ENCODE results near the gene GPR85.

The GPR85 gene

GRCh38 chr7:113071465-113071864 lies 15.2 kb downstream of the GPR85 start:
- WGBS = 0% methylated on average over 1 of the region's 1 CpG
- no peaks in the 10 kb centered on the region for H3K4me1 ChIP-seq (ENCODE audit: control insufficient read depth, insufficient read depth, low read depth, low read length)
- H3K27ac ChIP-seq (ENCODE audit: low read length, poor library complexity, severe bottlenecking) = no peak overlapping the region
- H2BK120ac ChIP-seq (ENCODE audit: low read depth, low read length) = no peak overlapping the region
- no peak overlapping the region for H2BK12ac ChIP-seq (ENCODE audit: low read length in 2 of 2)
- H3K4me2 ChIP-seq (ENCODE audit: low read length, poor library complexity, severe bottlenecking) = no peak overlapping the region
- no peak overlapping the region for H3K23ac ChIP-seq (ENCODE audit: low read length in 2 of 2)
- no peak overlapping the region for H4K91ac ChIP-seq (ENCODE audit: low read length)
- no peaks in the 10 kb centered on the region for H3K79me1 ChIP-seq (replicated peaks; ENCODE audit: low read length, poor library complexity, severe bottlenecking)
- no peaks in the 10 kb centered on the region for H3K27me3 ChIP-seq (ENCODE audit: control insufficient read depth in 1 of 2, insufficient read depth in 1 of 2, low read length in 2 of 2)
- no peaks in the 10 kb centered on the region for H3K9me3 ChIP-seq (ENCODE audit: control insufficient read depth, low read length)
- no peak overlapping the region for H2BK5ac ChIP-seq (ENCODE audit: low read depth, low read length, poor library complexity, severe bottlenecking)
- no peak overlapping the region for H2AFZ ChIP-seq (ENCODE audit: low read depth, low read length)
- H3K4me3 ChIP-seq (ENCODE audit: insufficient read depth in 1 of 2, low read depth in 1 of 2, low read length in 2 of 2) = no peak overlapping the region
- H4K8ac ChIP-seq (ENCODE audit: low read length) = no peak overlapping the region
- H2BK15ac ChIP-seq (ENCODE audit: low read depth, poor library complexity, severe bottlenecking) = no peak overlapping the region
- no peak overlapping the region for H3K18ac ChIP-seq (ENCODE audit: low read depth in 1 of 2, low read length in 2 of 2)
- H3K9ac ChIP-seq (ENCODE audit: low read length) = no peak overlapping the region
- H3K4ac ChIP-seq (ENCODE audit: low read depth in 1 of 2, low read length in 2 of 2) = no peak overlapping the region
- DNase-seq = no peak
- no peaks in the 10 kb centered on the region for H3K36me3 ChIP-seq (ENCODE audit: control insufficient read depth in 1 of 2, insufficient read depth in 2 of 2, low read depth in 1 of 2, low read length in 2 of 2)
- H2AK5ac ChIP-seq (ENCODE audit: low read length, severe bottlenecking) = no peak overlapping the region
- H3K14ac ChIP-seq (ENCODE audit: low read length in 2 of 2) = no peak overlapping the region

DNA sequence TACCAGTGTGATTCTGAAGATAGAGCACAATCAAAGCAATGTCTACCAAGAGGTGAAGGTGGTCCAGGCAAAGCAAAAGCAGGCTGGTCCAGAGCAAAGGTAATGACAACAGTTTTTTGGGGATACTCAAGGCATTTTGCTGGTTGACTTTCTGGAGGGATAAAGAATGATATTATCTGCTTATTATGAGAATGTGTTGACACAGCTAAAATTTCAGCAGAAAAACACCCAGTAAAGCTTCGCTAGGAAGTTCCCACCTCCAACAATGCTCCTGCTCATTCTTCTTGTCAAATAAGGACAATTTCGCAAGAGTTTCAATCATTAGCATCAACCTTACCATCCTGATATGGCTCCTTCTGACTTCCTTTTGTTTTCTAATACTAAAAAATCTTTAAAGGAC lies 24.1 kb downstream of the GPR85 start:
- Histone ChIP-seq H3K23ac (ENCODE audit: low read length in 2 of 2) (no peak overlapping the region), H3K4me3 (ENCODE audit: insufficient read depth in 1 of 2, low read depth in 1 of 2, low read length in 2 of 2) (no peak overlapping the region), H3K4me2 (ENCODE audit: low read length, poor library complexity, severe bottlenecking) (no peak overlapping the region), H3K4ac (ENCODE audit: low read depth in 1 of 2, low read length in 2 of 2) (no peak overlapping the region), H2AK5ac (ENCODE audit: low read length, severe bottlenecking) (no peak overlapping the region), H2BK12ac (ENCODE audit: low read length in 2 of 2) (no peak overlapping the region), H2BK15ac (ENCODE audit: low read depth, poor library complexity, severe bottlenecking) (no peak overlapping the region), H3K4me1 (ENCODE audit: control insufficient read depth, insufficient read depth, low read depth, low read length) (no peaks in the 10 kb centered on the region), H4K91ac (ENCODE audit: low read length) (no peak overlapping the region), H3K36me3 (ENCODE audit: control insufficient read depth in 1 of 2, insufficient read depth in 2 of 2, low read depth in 1 of 2, low read length in 2 of 2) (no peaks in the 10 kb centered on the region), H3K79me1 (replicated peaks; ENCODE audit: low read length, poor library complexity, severe bottlenecking) (no peaks in the 10 kb centered on the region), H3K18ac (ENCODE audit: low read depth in 1 of 2, low read length in 2 of 2) (no peak overlapping the region), H2BK5ac (ENCODE audit: low read depth, low read length, poor library complexity, severe bottlenecking) (no peak overlapping the region), H4K8ac (ENCODE audit: low read length) (no peak overlapping the region), H3K14ac (ENCODE audit: low read length in 2 of 2) (no peak overlapping the region), H2BK120ac (ENCODE audit: low read depth, low read length) (no peak overlapping the region), H2AFZ (ENCODE audit: low read depth, low read length) (no peak overlapping the region), H3K27me3 (ENCODE audit: control insufficient read depth in 1 of 2, insufficient read depth in 1 of 2, low read length in 2 of 2) (no peaks in the 10 kb centered on the region), H3K9ac (ENCODE audit: low read length) (no peak overlapping the region), H3K9me3 (ENCODE audit: control insufficient read depth, low read length) (no peaks in the 10 kb centered on the region), H3K27ac (ENCODE audit: low read length, poor library complexity, severe bottlenecking) (no peak overlapping the region)
- WGBS = 81% methylated on average over 2 of the region's 2 CpGs
- DNase-seq = no peak

DNA sequence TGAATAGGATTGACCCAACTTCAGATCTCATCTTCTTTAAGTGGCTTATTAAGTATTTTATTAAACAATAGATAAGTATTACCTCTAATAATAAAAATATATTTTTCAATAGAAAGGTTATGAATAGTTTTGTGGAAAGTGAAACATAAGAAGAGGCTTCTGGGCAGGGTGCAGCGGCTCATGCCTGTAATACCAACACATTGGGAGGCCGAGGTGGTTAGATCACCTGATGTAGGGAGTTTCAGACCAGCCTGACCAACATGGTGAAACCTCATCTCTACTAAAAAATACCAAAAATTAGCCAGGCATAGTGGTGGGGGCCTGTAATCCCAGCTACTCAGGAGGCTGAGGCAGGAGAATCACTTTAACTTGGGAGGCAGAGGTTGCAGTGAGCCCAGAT lies 26.5 kb downstream of the GPR85 start:
- Histone ChIP-seq H2BK12ac (ENCODE audit: low read length in 2 of 2) (no peak overlapping the region), H3K9ac (ENCODE audit: low read length) (no peak overlapping the region), H3K18ac (ENCODE audit: low read depth in 1 of 2, low read length in 2 of 2) (no peak overlapping the region), H4K91ac (ENCODE audit: low read length) (no peak overlapping the region), H3K4ac (ENCODE audit: low read depth in 1 of 2, low read length in 2 of 2) (no peak overlapping the region), H2BK120ac (ENCODE audit: low read depth, low read length) (no peak overlapping the region), H2BK15ac (ENCODE audit: low read depth, poor library complexity, severe bottlenecking) (no peak overlapping the region), H2BK5ac (ENCODE audit: low read depth, low read length, poor library complexity, severe bottlenecking) (no peak overlapping the region), H3K4me3 (ENCODE audit: insufficient read depth in 1 of 2, low read depth in 1 of 2, low read length in 2 of 2) (no peak overlapping the region), H3K79me1 (replicated peaks; ENCODE audit: low read length, poor library complexity, severe bottlenecking) (no peaks in the 10 kb centered on the region), H3K36me3 (ENCODE audit: control insufficient read depth in 1 of 2, insufficient read depth in 2 of 2, low read depth in 1 of 2, low read length in 2 of 2) (no peaks in the 10 kb centered on the region), H3K27ac (ENCODE audit: low read length, poor library complexity, severe bottlenecking) (no peak overlapping the region), H3K23ac (ENCODE audit: low read length in 2 of 2) (no peak overlapping the region), H3K9me3 (ENCODE audit: control insufficient read depth, low read length) (no peaks in the 10 kb centered on the region), H2AFZ (ENCODE audit: low read depth, low read length) (no peak overlapping the region), H4K8ac (ENCODE audit: low read length) (no peak overlapping the region), H3K4me2 (ENCODE audit: low read length, poor library complexity, severe bottlenecking) (no peak overlapping the region), H3K14ac (ENCODE audit: low read length in 2 of 2) (no peak overlapping the region), H3K4me1 (ENCODE audit: control insufficient read depth, insufficient read depth, low read depth, low read length) (no peaks in the 10 kb centered on the region), H3K27me3 (ENCODE audit: control insufficient read depth in 1 of 2, insufficient read depth in 1 of 2, low read length in 2 of 2) (no peaks in the 10 kb centered on the region), H2AK5ac (ENCODE audit: low read length, severe bottlenecking) (no peak overlapping the region)
- DNase-seq = no peak
- WGBS = 73% methylated on average over 2 of the region's 2 CpGs

GRCh38 chr7:113054938-113055337 lies 31.7 kb downstream of the GPR85 start:
- H3K9me3 ChIP-seq (ENCODE audit: control insufficient read depth, low read length) = no peaks in the 10 kb centered on the region
- H3K4me1 ChIP-seq (ENCODE audit: control insufficient read depth, insufficient read depth, low read depth, low read length) = no peaks in the 10 kb centered on the region
- H2BK120ac ChIP-seq (ENCODE audit: low read depth, low read length) = no peak overlapping the region
- no peak overlapping the region for H2BK12ac ChIP-seq (ENCODE audit: low read length in 2 of 2)
- no peak overlapping the region for H3K14ac ChIP-seq (ENCODE audit: low read length in 2 of 2)
- no peaks in the 10 kb centered on the region for H3K79me1 ChIP-seq (replicated peaks; ENCODE audit: low read length, poor library complexity, severe bottlenecking)
- H3K9ac ChIP-seq (ENCODE audit: low read length) = no peak overlapping the region
- H2BK15ac ChIP-seq (ENCODE audit: low read depth, poor library complexity, severe bottlenecking) = no peak overlapping the region
- no peaks in the 10 kb centered on the region for H3K27me3 ChIP-seq (ENCODE audit: control insufficient read depth in 1 of 2, insufficient read depth in 1 of 2, low read length in 2 of 2)
- H3K4ac ChIP-seq (ENCODE audit: low read depth in 1 of 2, low read length in 2 of 2) = no peak overlapping the region
- 100% methylated on average over 1 of the region's 2 CpGs for WGBS
- H3K4me2 ChIP-seq (ENCODE audit: low read length, poor library complexity, severe bottlenecking) = no peak overlapping the region
- no peak for DNase-seq
- no peak overlapping the region for H2AK5ac ChIP-seq (ENCODE audit: low read length, severe bottlenecking)
- no peak overlapping the region for H4K91ac ChIP-seq (ENCODE audit: low read length)
- no peak overlapping the region for H3K23ac ChIP-seq (ENCODE audit: low read length in 2 of 2)
- H3K27ac ChIP-seq (ENCODE audit: low read length, poor library complexity, severe bottlenecking) = no peak overlapping the region
- no peak overlapping the region for H3K4me3 ChIP-seq (ENCODE audit: insufficient read depth in 1 of 2, low read depth in 1 of 2, low read length in 2 of 2)
- H3K36me3 ChIP-seq (ENCODE audit: control insufficient read depth in 1 of 2, insufficient read depth in 2 of 2, low read depth in 1 of 2, low read length in 2 of 2) = no peaks in the 10 kb centered on the region
- no peak overlapping the region for H4K8ac ChIP-seq (ENCODE audit: low read length)
- H2BK5ac ChIP-seq (ENCODE audit: low read depth, low read length, poor library complexity, severe bottlenecking) = no peak overlapping the region
- no peak overlapping the region for H3K18ac ChIP-seq (ENCODE audit: low read depth in 1 of 2, low read length in 2 of 2)
- no peak overlapping the region for H2AFZ ChIP-seq (ENCODE audit: low read depth, low read length)

All from mesenchymal stem cell (in vitro differentiated cells and primary cell).